SU-DHL-6 (cell line): ENCODE results near the gene NDUFAB1.

ENCODE experiments used
- H2AFZ ChIP-seq: fragments of 200-600 bp; sonication (generic); 2 replicates; pipeline ENCODE4 v1.6.1; 2014; ENCODE audit warnings: low read depth, mild to moderate bottlenecking, moderate library complexity, mixed read lengths, antibody characterized with exemption, low read length; ENCODE audit not compliant: severe bottlenecking
- H3F3A ChIP-seq: fragments of 200-600 bp; shearing (Covaris generic); 2 replicates; pipeline ENCODE4 v1.6.0; 2016; ENCODE audit warnings: antibody characterized with exemption, mild to moderate bottlenecking; ENCODE audit not compliant: insufficient read depth
- H3K27ac ChIP-seq: fragments of 200-600 bp; sonication (generic); 2 replicates; pipeline ENCODE4 v1.5.1; 2016; ENCODE audit warnings: low read depth, mild to moderate bottlenecking, low read length, moderate library complexity, mixed read lengths
- H3K27me3 ChIP-seq: fragments of 200-600 bp; sonication (generic), shearing (Covaris generic); 2 replicates; pipeline ENCODE4 v1.6.0; 2014; ENCODE audit warnings: mild to moderate bottlenecking, low read length
- H3K36me3 ChIP-seq: fragments of 200-600 bp; sonication (generic); 2 replicates; pipeline ENCODE4 v1.6.1; 2014; ENCODE audit warnings: mild to moderate bottlenecking, low read length, mixed read lengths
- H3K4me2 ChIP-seq: fragments of 300-600, 200-600 bp; shearing (Covaris generic), sonication (generic); 2 replicates; pipeline ENCODE4 v1.6.0; 2014; ENCODE audit warnings: low read length, low read depth, mild to moderate bottlenecking; ENCODE audit not compliant: poor library complexity, severe bottlenecking
- H3K4me3 ChIP-seq: fragments of 200-600 bp; sonication (generic); 2 replicates; pipeline ENCODE4 v1.5.1; 2014; ENCODE audit warnings: antibody characterized with exemption, low read length, mild to moderate bottlenecking, mixed read lengths; ENCODE audit not compliant: insufficient read depth, poor library complexity, severe bottlenecking
- H3K79me2 ChIP-seq: fragments of 200-600 bp; sonication (generic); 2 replicates; pipeline ENCODE4 v1.6.1; 2014; ENCODE audit warnings: mild to moderate bottlenecking, low read length, moderate library complexity; ENCODE audit not compliant: insufficient read depth
- H3K9ac ChIP-seq: fragments of 200-600 bp; sonication (generic); 2 replicates; pipeline ENCODE4 v1.7.0; 2014; ENCODE audit warnings: mild to moderate bottlenecking, low read length
- H3K9me2 ChIP-seq: fragments of 200-600 bp; sonication (generic); replicated peaks from 2 replicates; pipeline ENCODE4 v1.6.1; 2014; ENCODE audit warnings: low read length; ENCODE audit not compliant: insufficient read depth
- H3K9me3 ChIP-seq: fragments of 200-600 bp; sonication (generic); 2 replicates; pipeline ENCODE4 v1.6.1; 2014; ENCODE audit warnings: low read length, mixed read lengths; ENCODE audit not compliant: insufficient read depth
- H4K20me1 ChIP-seq: fragments of 200-600 bp; sonication (generic); 2 replicates; pipeline ENCODE4 v1.6.1; 2014; ENCODE audit warnings: low read depth, mild to moderate bottlenecking, antibody characterized with exemption, low read length, moderate library complexity, mixed read lengths
- EZH2phosphoT487 ChIP-seq: fragments of 200-600 bp; sonication (generic), shearing (Covaris generic); conservative IDR thresholded peaks from 2 replicates; pipeline ENCODE4 v1.6.1; 2018; ENCODE audit warnings: mild to moderate bottlenecking, antibody characterized with exemption, low read length, moderate library complexity, mixed read lengths
- TF ChIP-seq, protein P1 (sequence below): fragments of 200-600 bp; sonication (generic); IDR thresholded peaks from one replicate; pipeline ENCODE4 v1.5.1; 2017; ENCODE audit warnings: antibody characterized with exemption, mild to moderate bottlenecking, low read length, moderate library complexity; ENCODE audit not compliant: insufficient read depth, poor library complexity, severe bottlenecking

NDUFAB1 gene

GRCh38 chr16:23607726-23608125 is 11.6 kb upstream of the NDUFAB1 start:
- Histone ChIP-seq H3K36me3 (peaks cover 7% of the 10 kb centered on the region; the same call in 1 of the 2 replicates), H3K79me2 (no peaks in the 10 kb centered on the region), H3K9me3 (no peaks in the 10 kb centered on the region), H4K20me1 (no peaks in the 10 kb centered on the region), H3K27ac (no peak overlapping the region), H2AFZ (no peak overlapping the region), H3K4me2 (no peak overlapping the region), H3F3A (no peaks in the 10 kb centered on the region), H3K27me3 (no peaks in the 10 kb centered on the region), H3K9ac (no peak overlapping the region), H3K9me2 (no peaks in the 10 kb centered on the region), H3K4me3 (no peak overlapping the region)
- TF ChIP-seq, protein P1, sequence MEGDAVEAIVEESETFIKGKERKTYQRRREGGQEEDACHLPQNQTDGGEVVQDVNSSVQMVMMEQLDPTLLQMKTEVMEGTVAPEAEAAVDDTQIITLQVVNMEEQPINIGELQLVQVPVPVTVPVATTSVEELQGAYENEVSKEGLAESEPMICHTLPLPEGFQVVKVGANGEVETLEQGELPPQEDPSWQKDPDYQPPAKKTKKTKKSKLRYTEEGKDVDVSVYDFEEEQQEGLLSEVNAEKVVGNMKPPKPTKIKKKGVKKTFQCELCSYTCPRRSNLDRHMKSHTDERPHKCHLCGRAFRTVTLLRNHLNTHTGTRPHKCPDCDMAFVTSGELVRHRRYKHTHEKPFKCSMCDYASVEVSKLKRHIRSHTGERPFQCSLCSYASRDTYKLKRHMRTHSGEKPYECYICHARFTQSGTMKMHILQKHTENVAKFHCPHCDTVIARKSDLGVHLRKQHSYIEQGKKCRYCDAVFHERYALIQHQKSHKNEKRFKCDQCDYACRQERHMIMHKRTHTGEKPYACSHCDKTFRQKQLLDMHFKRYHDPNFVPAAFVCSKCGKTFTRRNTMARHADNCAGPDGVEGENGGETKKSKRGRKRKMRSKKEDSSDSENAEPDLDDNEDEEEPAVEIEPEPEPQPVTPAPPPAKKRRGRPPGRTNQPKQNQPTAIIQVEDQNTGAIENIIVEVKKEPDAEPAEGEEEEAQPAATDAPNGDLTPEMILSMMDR: no peak
- no peak for TF ChIP-seq EZH2phosphoT487

DNA sequence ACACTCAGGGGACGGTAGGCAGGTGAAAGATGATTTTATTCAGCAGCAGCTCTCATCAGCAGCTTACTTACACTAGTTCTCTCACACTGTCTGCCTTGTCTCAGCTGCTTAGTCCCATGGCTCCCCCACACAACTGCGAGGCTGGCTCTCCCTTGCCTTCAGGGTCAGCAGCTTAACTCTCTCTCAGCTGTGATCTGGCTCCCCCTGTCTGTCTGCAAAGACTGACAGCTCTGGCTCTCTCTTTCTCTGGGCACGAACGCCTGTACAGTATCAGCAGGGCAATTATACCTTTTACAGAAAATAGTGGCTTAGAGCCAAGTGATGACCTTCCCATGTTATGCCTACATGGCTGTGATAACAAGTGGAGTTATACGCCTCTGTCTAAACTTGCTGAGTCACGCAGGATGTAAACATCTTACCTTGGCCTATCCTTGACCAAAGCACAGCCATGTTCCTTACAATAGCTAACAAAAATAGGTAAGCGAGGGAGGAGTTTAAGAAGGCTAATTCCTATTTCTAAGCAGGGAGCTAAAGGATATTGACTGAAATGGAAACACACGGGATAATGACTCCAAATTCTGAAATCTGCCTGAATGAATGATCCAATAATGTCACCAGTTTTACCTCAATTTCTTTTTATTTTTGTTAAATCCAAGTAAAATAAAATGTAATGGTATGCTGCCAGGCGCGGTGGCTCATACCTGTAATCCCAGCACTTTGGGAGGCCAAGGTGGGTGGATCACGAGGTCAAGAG is 1.1 kb upstream of the NDUFAB1 start:
- Histone ChIP-seq H3K4me2 (peak overlapping the region; percentile 66), H3K9ac (peak overlapping the region; percentile 91), H3K36me3 (no peaks in the 10 kb centered on the region; the same call in 1 of the 2 replicates)

GRCh38 chr16:23595246-23595950 is 718 bp downstream of the NDUFAB1 start:
- Histone ChIP-seq H3K9ac (peak overlapping the region; percentile 91), H3K4me3 (peak overlapping the region; percentile 68), H3K9me2 (no peaks in the 10 kb centered on the region), H3K27me3 (no peaks in the 10 kb centered on the region), H3K4me2 (peak overlapping the region; percentile 82), H3K36me3 (no peaks in the 10 kb centered on the region), H3F3A (peaks cover 12% of the 10 kb centered on the region), H4K20me1 (no peaks in the 10 kb centered on the region; the same call in 1 of the 2 replicates), H2AFZ (peak overlapping the region; percentile 95), H3K27ac (no peak overlapping the region), H3K79me2 (peaks cover 54% of the 10 kb centered on the region), H3K9me3 (no peaks in the 10 kb centered on the region)
- no peak for TF ChIP-seq EZH2phosphoT487
- TF ChIP-seq, protein P1: no peak

More for the DNA sequence above, 1.1 kb upstream of the NDUFAB1 start:
- H3K27me3 ChIP-seq: no peaks in the 10 kb centered on the region
- peaks cover 12% of the 10 kb centered on the region for H3F3A ChIP-seq
- H3K9me2 ChIP-seq: no peaks in the 10 kb centered on the region
- no peaks in the 10 kb centered on the region; the same call in 1 of the 2 replicates for H4K20me1 ChIP-seq
- H3K4me3 ChIP-seq: no peak overlapping the region
- no peak for TF ChIP-seq EZH2phosphoT487
- TF ChIP-seq, protein P1: peak; percentile 69
- H3K9me3 ChIP-seq: no peaks in the 10 kb centered on the region
- peak overlapping the region; percentile 95 for H2AFZ ChIP-seq
- peaks cover 36% of the 10 kb centered on the region for H3K79me2 ChIP-seq
- peak overlapping the region; percentile 62 for H3K27ac ChIP-seq
